HTERT RPE-1 (cell line): Measurements from ENCODE around the gene MARCHF11.

Experiments used
- in situ Hi-C: fragments of 300-500 bp; cut with MboI; formaldehyde crosslinking; loops from 4 replicates; pipeline ENCODE4 v1.14.3; 2020; ENCODE audit warnings: low sequenced_read_pairs

MARCHF11 gene

DNA sequence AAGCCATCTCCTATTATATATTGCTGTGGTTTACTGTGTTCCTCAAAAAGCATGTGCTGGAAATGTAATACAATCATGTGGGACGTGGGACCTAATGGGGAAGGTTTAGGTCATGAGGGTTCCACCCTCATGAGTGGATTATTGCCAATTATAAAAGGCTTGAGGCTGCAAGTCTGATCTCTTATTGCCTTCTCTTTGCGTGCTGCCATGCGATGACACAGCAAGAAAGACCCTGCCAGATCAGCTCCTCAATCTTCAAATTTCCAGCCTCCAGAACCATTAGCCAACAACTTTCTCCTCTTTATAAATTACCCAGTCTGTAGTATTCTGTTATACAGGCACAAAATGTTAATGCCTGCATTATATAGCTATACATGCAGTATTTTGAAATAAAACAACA is 45.4 kb downstream of the MARCHF11 start:
- in situ Hi-C loops: no loop called here

DNA sequence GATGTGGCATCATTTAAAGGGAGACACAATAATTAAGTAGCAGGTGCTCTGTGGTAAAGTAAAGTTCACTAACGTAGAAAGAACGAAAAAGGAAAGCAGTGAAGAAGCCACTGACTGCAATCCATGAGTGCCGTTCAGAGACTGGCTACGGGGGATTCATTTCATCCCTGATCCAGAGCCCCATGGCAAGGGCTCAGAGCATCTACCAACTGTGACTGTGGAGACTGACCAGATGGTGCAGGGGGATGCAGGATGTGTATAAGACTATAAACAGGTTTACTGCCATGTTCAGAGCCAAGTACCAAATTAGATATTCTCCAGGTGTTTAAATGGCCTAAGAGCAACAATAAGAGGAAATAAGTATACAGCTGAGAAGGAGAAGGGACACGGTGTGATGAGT is 47.7 kb downstream of the MARCHF11 start:
- in situ Hi-C loops: no loop called here

DNA sequence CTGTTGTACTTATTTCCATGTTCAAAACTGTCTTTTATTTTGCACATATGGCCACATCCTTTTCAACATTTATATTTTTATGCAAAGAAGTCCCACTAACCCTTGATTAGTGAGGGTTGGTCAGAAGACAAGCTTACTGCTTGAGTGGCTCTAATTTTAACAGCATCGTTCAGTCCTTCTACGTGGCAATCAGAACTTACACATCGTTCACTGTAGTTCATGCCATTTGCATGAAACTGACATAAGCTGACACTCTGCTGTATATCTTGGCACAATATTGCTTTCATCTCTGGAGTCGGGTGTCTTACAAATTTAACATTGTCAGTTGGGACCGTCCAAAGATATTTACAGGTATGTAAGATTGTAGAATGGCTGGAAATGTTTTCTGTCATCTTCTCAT is 50.6 kb downstream of the MARCHF11 start:
- in situ Hi-C loops: no loop called here

DNA sequence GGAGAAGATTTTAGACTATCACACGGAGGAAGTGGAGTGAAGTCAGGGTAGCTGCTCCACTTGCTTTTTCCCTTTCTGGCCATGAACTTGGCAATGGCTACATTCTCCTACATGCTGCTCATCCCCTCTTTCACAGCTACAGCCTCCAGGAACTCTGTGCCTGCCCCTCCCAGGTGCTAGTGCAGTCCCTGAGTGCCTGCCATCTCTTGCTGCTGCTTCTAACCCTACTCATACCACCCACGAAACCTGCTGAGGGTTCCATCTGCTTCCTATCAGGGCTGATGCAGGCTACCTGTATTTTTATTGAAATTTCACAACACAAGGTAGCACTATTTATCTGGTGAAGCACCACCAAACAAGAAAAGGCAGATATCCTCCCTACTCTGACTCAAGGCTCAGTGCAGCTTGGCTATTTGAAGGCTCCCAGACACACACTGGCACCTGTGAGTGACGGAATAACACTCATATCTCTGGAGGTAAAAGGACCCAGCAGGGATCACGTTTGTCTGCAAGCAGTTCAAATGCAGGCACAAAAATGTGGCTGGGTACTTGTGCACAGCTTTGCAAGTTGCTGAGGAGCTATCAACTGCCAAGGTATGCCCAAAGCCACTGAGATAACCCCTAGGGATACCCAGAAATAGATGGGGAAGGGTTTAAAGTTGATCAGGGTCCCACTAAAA is 51.6 kb downstream of the MARCHF11 start:
- in situ Hi-C loops: no loop called here

DNA sequence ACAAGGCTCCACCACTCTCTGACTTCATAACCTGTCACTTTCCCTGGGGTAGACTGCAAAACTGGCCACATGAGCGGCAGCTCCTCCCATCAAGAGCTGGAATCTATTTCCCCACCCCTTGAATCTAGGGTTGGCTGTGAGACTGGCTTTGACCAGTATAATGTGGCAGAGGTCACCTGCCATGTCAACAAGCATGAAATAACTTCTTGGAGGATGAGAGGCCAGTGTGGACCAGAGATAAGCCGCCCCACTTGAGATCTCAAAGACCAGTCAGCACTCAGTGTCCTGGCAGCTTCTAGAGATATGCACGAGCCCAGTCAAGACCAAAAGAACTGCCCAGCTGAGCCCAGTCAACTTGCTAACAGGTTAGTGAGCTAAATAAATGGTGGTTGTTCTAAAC is 59.0 kb downstream of the MARCHF11 start:
- in situ Hi-C loops: no loop called here

DNA sequence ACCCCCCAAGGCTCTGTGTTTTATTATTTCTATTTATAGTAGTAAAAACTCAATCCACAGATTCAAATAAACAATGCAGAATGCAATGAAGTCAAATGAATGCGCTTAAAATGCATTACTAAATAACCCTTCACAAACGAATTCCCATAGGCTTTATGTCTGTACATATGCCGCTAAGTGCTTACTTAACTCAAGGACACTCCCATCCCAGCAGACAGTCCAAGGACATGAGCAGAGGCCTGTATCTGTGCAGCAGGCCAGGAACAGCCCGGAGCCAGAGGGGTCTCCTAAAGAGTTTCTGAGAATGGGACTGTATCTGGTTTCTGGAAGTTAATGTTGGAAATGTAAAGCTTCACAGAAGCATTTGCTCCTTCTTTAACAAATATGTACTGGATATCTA is 59.8 kb downstream of the MARCHF11 start:
- in situ Hi-C loops: no loop called here

DNA sequence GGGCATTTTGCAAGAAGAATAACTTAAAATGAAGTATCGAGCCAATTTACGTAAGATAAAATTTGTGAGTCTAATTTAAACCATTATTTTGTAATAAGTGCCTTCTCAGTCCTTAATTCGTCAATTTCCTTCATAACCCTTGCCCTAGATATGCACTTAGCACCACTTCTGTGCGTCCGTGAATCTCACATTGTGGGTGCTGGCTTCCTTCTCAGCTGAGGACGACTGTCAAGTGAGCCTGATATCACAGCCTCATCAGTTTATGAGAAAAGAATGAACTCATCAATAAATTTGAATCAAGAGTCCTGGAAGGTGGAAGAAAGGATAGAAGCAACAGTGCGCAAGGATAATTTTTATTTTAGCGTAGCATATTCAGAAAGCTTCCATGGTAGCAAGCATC is 64.5 kb downstream of the MARCHF11 start:
- in situ Hi-C loops: no loop called here

DNA sequence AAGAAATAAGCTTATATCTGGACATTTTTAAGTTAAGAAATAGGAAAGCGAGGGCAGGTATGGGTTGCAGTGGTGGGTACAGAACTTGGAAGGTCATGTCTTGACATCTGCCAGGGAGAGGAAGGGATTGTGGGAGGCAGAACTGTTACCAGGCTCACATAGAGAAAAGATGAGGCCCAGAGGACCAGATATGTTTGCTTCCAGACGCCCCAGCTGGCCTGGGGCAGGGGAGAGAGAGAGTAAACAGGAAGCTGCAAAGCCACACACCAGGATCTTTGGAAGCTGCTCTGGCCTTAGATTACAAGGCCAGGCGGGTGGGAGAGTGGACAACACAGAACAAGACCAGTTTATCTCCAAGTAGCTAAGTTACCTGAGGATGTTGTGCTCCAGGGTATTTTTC is 71.2 kb downstream of the MARCHF11 start:
- in situ Hi-C loops: no loop called here

DNA sequence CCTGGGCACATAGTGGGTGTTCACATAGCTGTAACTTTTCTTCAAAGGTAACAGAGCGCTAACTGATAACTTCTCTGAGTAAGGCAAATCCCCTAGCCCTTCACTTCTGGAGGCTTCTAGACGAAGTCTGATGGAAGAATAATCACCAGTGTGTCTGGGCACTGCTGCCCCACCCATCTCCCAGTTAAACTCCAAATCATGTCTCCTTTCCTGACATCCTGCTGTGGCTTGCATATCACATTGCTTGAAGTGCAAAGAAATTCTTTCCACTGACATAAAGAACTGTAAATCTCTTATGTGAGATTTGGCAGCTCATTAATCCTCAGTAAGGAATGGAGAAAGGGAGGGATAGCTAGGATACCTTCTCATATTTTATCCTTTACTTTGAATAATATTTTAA is 74.6 kb downstream of the MARCHF11 start:
- in situ Hi-C loops: no loop called here

DNA sequence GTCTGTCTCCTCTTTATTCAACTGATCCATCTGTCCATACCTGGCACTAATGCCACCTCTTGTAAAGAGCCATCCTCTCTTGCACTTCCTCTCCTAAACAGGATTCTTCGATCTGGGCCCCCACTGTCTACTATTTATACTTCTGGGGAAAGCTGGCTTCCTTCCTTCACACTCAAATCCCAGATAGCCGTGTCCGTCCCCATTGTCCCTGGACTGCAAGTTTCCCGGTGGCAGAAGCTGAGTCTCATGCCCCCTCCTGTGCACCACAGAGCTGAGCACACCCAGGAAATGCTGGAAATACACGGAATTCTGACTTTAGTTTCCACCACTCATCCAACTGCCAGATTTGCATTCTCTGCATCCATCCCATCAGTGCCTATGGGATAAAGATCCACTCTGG is 84.0 kb downstream of the MARCHF11 start:
- in situ Hi-C loops: no loop called here

DNA sequence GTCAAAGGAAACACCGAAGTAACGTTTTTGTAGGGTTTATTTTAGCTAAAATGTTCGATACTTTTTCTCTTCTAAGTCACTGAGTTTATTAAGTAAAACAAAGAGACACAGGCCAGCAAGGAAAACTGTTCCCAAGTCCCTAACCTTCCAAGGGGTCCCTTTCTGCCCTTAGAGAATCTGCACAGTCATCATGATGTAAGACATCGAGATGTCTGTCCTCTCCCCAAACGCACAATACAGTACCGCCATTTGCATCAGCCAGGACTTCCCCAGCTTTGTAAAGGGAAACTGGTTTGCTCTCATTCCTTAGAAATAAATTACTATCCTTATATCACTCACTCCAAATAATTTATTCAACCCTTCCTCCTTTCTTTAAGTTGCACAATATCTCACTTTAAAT is 89.3 kb downstream of the MARCHF11 start:
- in situ Hi-C loops: no loop called here

DNA sequence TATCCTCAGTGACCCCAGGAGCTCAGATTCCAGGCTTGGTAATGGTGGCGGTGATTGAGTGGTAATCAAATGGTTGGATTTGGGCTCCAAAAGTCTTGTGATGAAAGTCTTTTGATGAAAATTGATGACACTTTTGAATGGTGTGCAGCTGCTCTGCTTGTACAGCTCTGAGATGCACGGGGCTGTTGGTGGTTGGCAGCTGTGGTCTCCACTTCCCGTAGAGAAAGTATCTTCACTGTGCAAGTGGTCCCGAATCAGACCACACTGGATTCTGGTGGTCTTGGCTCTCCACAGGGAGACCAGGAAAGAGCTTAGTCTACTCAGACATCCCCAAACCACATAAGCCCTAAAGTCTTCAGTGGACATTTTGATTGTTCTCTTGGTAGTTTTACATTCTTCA is 96.6 kb downstream of the MARCHF11 start:
- in situ Hi-C loops: no loop called here

DNA sequence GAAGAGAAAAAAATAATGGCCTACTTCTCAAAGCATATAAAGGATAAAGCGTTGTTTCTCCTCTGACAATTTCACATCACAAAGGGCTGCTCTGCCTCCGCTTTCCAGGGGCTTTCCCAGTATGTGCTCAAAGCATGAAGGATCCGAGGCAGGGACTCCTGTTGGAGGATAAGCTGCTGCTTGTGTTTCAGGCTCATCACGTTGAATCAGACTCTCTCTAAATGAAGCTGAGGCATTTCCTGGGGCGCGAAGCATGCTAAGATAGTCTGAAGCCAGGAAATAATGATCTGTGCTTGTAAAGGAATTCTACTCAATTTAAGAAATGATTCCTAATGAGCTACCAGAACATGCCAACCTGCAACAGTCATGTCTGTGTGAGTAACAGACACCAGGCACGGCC is 97.5 kb downstream of the MARCHF11 start:
- in situ Hi-C loops: no loop called here

DNA sequence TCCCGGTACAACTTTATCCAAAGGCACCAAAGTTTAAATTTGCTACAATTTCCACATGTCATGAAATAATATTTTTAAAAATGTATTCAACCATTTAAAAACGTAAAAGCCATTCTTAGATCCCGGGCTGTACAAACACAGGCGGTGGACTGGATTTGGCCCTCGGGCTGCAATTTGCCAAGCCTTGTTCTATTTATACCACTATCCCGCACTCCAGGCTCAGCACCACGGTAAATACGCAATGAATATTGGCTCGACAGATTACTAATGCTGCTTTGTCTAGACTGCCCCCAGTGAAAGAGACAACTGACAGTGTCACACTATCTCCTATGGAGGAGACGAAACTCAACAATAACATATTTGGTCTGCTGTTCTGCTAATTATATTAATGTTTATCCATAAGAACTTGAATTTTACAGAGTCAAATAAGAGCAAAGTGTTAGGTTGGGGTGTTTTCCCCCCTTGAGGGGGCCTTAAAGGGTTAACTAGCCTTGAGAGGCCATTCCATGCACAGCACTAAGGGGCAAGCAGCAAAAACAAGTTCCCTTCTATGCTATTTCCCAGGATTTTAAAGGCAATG is 98.1 kb downstream of the MARCHF11 start:
- in situ Hi-C loops: no loop called here

DNA sequence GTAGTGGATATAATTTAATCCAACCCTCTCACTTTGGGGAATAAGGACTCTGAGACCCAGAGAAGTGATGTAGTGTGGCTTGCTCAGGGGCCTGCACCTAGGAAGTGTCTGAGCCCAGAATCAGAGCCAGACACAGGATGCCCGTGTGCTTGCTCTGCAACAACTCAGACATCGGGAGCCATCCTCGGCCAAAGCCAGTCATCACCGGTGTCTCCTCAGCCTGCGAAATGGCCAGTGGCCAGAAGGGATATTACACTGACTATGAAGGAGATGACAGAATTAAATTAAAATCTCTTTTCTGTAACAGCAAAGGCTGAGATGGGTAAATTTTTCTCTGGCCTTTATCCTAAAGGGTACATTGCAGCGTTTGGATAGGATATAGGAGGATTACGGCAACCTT is 102.9 kb downstream of the MARCHF11 start:
- in situ Hi-C loops: no loop called here

DNA sequence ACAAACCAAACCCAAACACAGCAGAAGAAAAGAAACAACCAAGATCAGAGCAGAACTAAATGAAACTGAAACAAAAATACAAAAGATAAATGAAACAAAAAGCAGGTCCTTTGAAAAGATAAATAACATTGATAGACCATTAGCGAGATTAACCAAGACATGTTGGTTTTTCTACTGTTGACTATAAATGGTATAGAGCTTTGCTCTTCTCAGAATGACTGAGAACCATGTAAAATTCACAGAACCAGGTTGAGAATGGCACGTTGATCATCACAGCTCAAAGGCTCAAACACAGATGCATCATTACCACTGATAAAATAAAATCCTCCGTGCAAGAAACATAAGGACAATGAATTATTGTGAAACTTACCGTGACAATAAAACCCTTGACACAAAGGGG is 105.2 kb downstream of the MARCHF11 start:
- in situ Hi-C loops: no loop called here

DNA sequence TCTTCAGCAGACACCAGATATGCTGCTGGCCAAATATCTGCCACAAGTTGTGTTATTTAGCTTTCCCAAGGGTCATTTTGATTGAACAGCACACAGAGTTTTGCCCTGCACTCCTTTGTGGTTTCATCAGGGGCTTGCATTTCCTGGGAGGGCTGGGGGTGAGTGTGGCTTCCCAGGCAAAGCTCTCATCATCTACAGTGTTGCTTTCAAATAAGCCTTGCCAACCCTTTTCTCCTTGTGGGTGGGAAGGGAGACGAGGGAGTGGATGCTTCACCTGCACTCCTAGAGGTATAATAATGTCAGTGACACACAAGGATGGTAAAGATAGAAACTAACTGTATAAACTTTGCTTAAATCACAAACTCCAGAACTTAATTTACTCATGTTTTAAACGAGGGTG is 107.0 kb downstream of the MARCHF11 start:
- in situ Hi-C loops: no loop called here

DNA sequence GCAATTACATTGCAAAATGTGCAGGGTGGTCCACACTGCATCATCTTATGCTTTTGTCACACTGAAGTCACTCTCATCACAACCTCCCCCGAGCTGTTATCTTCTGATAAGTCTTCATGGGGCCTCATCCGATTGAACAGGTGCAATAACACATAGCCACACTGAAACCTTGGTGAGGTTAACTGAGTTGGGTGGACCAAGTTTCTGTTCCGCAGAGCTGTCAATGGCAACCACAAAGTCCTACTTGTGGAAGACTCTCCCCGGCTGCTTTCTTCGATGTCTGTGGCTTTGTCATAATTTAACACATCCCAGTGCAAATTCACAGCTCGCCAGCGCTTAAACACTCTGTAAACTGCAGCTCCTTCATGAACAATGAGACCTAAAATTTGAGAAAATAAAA is 112.2 kb downstream of the MARCHF11 start:
- in situ Hi-C loops: no loop called here

DNA sequence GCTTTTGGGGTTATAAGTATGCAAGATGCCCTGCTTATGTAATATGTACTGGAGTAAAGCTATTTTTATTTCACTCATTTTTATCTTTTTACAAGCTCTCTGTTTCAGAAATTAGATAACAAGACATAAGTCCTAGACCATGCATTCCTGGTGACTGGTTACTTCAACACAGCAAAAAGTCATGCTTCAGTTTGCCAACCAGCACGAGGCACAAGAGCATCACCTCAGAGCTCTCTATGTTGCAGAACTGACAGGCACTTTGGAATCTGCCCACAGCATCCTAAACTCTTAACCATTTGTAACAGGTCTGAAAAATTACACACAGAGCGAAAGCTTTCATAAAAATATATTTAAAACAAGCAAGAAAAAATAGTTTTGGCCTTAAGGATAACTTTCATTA is 112.8 kb downstream of the MARCHF11 start:
- in situ Hi-C loops: no loop called here

DNA sequence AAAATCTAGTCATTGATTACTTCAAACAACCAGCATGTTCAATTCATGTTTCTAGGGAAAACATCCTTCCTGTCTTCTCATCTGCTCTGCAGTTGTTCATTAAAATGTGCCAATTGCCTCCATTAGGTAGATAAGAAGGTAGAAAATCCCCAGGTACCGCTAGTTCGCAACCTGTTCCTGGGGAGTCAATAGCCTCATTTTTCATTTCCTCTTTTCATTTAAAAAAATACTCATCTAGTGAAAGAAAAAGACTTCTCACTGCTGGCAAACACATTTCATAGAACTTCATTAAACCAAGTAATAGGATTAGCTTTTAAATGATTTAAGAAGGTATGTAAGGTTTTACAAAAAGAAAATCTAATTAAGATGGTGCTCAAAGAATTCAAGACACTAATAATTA is 113.3 kb downstream of the MARCHF11 start:
- in situ Hi-C loops: no loop called here

DNA sequence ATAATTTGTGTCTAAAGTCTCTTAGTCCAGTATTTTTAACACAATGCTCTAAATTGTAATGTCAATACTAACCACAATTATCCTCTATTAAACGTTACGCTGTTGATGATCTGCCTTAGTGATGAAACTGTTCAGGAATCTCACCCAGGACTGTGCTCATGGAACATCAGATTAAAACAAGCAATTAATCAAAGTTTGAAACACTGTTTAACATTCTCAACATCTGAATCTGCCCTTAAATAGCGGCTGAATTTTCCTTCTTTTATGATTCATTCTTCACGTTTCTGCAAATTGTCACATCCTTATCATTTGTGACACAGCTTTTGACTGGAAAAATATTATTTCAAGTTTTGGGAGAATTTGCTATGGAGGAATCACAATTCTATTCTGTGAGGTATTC is 113.8 kb downstream of the MARCHF11 start:
- in situ Hi-C loops: no loop called here

DNA sequence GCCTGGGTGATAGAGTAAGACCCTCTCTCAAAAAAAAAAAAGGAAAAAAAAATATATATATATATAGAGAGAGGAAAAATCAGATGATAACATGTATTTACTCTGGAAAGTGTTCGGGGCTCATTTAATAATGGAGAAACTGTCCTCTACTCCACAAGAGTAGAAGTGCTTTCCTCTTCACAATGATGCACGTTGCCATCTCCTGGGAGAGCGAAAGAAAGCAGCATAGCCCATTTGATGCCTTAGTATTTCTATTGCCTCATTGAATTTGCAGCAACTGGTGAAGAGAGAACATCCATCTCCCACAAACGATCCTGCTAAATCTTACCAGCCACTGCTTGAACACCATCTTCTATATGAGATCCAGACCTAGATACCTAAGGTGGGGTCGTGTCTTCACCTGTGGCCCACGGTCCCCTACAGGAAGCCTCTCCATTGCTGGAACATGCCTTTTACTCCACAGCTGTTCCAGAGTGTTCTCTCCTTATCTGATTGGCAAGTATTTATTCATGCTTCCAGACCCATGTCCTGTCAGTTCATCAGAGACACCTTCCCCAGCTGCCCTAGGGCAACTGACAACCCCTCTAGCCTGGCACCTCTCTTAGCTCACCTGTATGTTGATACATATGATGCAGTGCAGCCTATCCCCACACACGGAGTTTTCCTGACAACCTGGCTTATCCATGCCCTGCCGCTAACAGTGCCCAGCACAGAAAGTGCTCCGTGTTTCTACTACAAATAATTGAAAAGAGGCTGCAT is 115.3 kb downstream of the MARCHF11 start:
- in situ Hi-C loops: no loop called here
